HPDE6-E6E7 (cell line): Measurements from ENCODE around the gene GIMD1.
"Not testable (repeated sequence)": the region's sequence is repeated elsewhere in the genome, so short reads cannot be mapped to it uniquely, and the experiment has no call there.

ENCODE experiments used
- DNase-seq: peaks from one replicate; pipeline ENCODE4 v3.0.0; 2011; ENCODE audit warnings: missing footprints; ENCODE audit errors: extremely low spot score

Gene GIMD1

DNA sequence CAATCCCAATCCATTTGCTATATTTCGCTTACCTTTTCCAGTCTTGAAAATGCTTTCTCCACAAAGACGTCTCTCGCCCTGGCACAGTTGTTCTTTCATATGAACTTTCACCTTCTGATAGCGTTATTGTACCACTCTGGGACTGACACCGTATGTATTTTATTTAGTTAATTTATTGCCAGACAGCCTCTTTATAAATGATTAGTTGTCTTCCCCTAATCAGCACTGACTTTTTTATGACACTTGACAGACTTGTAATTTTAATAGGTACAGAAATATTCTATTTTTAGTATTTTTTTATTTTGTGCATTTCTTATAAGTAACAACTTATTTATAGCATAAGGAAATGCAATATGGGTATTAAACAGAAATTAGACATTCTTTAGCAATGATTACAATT, at the start of gene GIMD1:
Gene GIMD1, minus strand, starts transcription at position 101 of the 400 bp plus-strand sequence. CDS start 1,343 bp downstream, outside the sequence.
- no peak for DNase-seq

DNA sequence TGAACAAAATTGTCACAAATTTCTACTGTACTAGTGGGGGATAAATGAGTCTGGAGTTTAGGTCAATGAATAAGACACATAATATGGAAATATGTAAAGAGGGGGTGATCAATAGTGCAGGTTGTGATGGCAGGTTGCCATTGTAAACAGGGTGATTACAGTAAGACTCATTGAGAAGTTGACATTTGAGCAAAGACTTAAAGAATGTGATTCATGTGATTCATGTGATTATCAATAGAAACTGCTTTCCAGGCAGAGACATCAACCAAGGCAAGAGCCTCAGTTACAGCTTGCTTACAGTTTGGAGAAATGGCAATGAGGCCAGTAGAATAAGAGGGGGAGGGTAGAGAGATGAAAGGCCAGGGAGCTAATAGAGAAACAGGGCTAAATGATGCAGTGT, 45.8 kb upstream of the GIMD1 start:
- no peak for DNase-seq

- no peak for DNase-seq
Observed at GRCh38 chr4:106409901-106410889, 41.6 kb upstream of the GIMD1 start.

GRCh38 chr4:106408004-106408403, 39.4 kb upstream of the GIMD1 start:
- not testable (repeated sequence) for DNase-seq

DNA sequence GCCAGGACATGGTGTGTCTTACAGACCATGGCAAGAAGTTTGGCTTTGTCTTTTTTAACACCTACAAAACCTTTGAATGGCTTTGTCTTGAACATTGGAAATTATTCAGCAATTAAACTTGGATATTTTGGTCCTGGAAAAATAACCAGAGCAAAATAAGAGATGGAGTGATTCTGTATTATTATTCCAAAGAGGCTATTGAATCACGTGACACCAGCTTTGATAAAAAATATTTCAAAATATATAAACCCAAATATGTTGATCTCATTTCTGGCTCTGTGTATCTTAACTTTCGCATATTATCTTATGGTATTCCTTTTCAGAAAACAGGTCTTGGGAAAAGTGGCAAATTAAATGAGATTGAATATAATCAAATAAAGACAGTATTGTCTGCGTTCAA, 32.6 kb upstream of the GIMD1 start:
- DNase-seq = no peak

DNA sequence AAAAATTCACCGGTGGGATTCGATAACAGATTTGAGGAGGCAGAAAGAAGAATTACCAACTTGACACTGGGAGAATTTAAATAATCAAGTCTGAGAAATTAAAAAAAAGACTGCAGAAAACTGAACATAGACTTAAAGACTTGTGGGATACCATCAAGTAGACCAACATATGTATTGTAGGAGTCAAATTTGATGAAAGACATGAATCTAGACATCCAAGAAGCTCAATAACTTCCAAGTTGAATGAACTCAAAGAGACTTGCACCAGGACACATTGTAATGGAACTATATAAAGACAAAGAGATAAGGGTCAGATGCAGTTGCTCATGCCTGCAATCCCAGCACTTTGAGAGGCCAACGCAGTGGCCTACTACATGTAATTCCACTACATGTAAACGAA, 30.3 kb upstream of the GIMD1 start:
- DNase-seq = not testable (repeated sequence)

GRCh38 chr4:106395582-106395981, 27.0 kb upstream of the GIMD1 start:
- DNase-seq = no peak

- no peak for DNase-seq
Observed at GRCh38 chr4:106385853-106386393, 17.3 kb upstream of the GIMD1 start.

- no peak for DNase-seq
Observed at GRCh38 chr4:106384878-106385277, 16.3 kb upstream of the GIMD1 start.

DNA sequence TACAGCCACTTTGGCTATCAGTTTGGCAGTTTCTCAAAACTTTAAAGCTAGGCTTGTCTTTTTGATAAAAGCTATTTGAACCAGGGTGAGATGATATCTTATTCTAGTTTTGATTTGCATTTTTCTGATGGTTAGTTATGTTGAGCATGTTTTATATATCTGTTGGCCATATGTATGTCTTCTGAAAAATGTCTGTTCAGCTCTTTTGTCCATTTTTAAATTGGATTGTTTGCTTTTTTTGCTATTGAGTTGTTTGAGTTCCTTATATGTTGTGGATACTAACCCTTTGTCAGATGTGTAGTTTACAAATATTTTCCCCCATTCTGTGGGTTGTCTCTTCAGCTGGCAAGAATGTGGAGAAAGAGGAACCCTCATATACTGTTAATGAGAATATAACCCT, 11.6 kb upstream of the GIMD1 start:
- no peak for DNase-seq

- no peak for DNase-seq
Observed at GRCh38 chr4:106373026-106373425, 4.4 kb upstream of the GIMD1 start.

GRCh38 chr4:106371161-106371560, 2.6 kb upstream of the GIMD1 start:
- DNase-seq = no peak

DNA sequence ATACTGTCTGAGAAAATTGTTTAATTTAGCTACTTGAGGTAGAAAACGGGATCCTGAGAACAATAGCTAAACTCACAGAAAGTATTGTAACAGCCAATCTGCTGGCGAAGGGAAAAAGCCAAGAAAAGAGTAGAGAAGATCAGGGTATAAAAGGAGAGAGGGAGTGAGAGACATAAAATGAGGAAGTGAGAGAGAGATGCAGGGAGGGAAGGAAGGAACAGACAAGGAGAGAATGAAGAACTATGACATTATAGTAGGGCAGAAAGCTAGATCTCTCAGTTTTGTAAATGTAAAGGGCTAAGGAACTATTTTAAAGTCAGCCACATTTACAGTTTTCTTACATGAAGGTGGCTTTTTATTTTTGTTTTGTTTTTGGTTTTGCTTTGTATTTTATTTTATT, 1.6 kb upstream of the GIMD1 start:
- no peak for DNase-seq

DNA sequence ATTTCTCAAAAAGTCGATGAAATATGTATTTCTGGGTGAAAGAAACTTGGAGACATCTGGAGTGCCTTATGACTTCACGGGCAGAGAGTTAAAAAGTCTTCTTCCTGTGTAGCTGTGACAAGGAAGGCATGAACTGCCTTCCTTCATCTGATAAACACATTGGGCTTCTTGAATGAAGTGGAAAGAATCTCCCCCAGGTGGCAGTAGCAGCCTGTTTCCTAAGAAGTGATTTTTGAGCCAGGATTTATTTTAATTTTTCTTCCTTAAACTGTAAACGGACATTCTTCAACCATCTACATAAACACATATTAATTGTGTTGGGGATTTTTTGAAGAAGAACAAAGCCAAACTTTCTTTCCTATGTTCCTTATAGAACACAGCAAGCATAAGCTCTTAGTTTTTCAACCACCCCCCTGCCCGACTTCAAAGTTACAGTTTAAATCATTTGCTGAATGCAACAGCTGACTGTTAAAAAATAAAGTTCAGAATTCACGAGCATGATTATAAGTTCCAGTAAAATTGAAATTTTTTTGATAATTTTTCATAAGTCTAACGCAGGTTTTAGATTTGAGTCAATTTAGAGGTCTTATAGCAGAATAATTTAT, 980 bp upstream of the GIMD1 start:
- DNase-seq = peak; percentile 14

DNA sequence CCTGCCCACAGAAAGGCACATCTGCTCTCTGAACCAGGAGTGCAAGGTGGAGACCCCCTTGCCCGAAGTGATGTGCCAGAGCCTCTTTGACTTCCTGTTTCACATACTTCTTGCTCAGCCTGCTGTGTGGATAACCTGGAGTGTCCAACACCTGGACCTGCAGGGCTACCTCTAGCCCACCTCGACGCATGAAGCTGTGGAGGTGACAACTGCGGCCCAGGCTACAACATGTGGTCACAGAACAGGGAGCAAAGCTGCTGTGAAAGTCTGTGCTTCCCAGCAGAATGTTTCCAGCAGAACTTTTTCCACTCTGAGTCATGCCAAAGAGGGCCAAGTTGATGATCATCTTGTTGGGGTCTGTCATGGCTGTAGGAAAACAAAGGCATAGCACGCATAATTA, 1.5 kb downstream of the GIMD1 start:
- no peak for DNase-seq

- DNase-seq = peak; percentile 1
Observed at GRCh38 chr4:106366026-106366425, 2.6 kb downstream of the GIMD1 start.

- peak; percentile 64 for DNase-seq
Observed at GRCh38 chr4:106365613-106366012, 3.0 kb downstream of the GIMD1 start.

DNA sequence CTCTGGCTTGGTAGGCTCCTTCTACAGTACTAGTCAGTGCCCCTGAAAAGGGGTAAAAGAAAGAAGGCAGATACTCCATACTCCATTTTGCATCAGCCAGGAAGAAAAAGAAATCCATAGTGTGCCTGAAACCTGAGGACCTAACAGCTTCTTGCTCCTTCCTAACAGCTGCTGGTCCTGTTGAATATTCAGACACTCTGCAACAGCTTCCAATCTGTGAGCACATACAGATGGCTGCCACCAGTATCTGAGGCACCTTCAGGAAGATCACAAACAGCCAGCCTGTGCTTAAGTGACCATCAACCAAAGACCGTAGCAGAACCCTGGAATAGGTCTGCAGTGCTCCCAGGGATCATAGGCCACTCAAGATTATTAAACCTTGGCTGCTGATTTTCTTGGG, 4.3 kb downstream of the GIMD1 start:
- no peak for DNase-seq

- no peak for DNase-seq
Observed at GRCh38 chr4:106362086-106362825, 6.3 kb downstream of the GIMD1 start.

DNA sequence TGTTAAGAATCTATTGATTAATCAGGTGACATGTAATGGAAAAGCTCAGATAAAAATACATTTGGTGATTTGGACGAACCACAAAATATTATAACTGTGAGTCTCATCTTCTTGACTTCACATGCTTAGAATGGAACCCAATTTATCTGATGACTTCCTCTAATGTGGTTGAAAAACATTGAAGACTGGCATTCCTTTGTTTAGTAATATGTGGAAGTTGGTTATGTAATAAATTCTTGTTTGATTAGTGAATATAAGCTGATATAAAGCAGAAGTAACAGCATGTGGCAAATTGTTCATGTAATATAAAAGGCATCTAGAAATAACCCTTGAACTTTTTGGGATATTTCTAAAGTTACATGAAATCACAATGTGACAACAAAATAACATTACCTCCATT, 9.7 kb downstream of the GIMD1 start:
- DNase-seq = no peak

GRCh38 chr4:106355193-106355592, 13.4 kb downstream of the GIMD1 start:
- DNase-seq = no peak

DNA sequence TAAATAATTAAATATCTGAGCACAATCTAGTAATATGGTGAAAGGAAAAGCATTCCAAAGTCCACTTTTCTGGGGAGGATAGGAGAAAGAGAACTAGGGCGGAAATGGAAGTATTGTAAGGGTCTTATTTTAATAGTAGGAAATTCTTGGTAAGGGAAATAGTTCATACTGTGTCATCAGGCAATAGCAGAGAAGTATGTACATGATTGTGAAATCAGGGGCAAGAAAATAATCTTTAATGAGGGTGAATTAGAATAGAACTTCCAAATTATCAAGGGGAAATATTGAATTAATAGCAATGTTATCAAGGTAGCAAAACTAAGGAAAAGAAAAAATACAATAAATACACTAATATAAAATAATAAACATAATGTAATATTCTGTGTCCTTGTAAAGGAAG, 14.8 kb downstream of the GIMD1 start:
- DNase-seq = no peak
